Endothelial cell of umbilical vein (primary cell): ENCODE measurements around the gene SOX5. TPM values are rescaled to one million over a fixed set of nuclear protein-coding genes. Genes with fewer than 3 reads are reported as not detected.

Experiments used
- BruUV-seq: library from RNA; stranded (reverse); fragments of 400-500 nt; replicated peaks from 2 replicates; lab custom pipeline; 2021; lab: Mats Ljungman, UMichigan
- CTCF ChIA-PET: fragments of 300-600, 350-600 bp; sonication (Branson Sonifier 250); formaldehyde crosslinking; loops from one replicate; lab custom pipeline; 2021; ENCODE audit warnings: antibody characterized with exemption, inconsistent platforms; lab: Charles Lee
- POLR2A ChIA-PET: fragments of 300-600, 350-600 bp; sonication (Branson Sonifier 250); formaldehyde crosslinking; loops from one replicate; lab custom pipeline; 2021; ENCODE audit warnings: antibody characterized with exemption, inconsistent platforms; lab: Charles Lee
- DNase-seq: peaks from one replicate; pipeline ENCODE4 v3.0.0-alpha.2; 2011; ENCODE audit warnings: low read depth, low spot score
- FAIRE-seq: peaks from 2 replicates; lab custom pipeline; 2011; peaks lifted over from hg19 to GRCh38; lab: Jason Lieb, UNC
- H2AFZ ChIP-seq: 2 replicates; pipeline ENCODE4 v1.6.0; 2012; ENCODE audit warnings: low read depth, low read length, control low read depth, inconsistent platforms
- H3K27ac ChIP-seq: 2 replicates; pipeline ENCODE4 v1.5.1; 2011; ENCODE audit warnings: low read depth, mild to moderate bottlenecking, control low read depth, low read length, moderate library complexity; ENCODE audit not compliant: insufficient read depth
- H3K27me3 ChIP-seq, 2 experiments: 2 replicates each; pipeline versions ENCODE4 v1.6.0 to v1.6.1; 2011; ENCODE audit warnings: low read length in 2 of 2, mixed read lengths in 1 of 2; ENCODE audit not compliant: control insufficient read depth in 2 of 2, insufficient read depth in 2 of 2
- H3K36me3 ChIP-seq, 2 experiments: 2 replicates in 1 of 2; 3 replicates in 1 of 2; pipeline ENCODE4 v1.5.1; 2011; ENCODE audit warnings: low read length in 2 of 2, mild to moderate bottlenecking in 1 of 2, moderate library complexity in 1 of 2; ENCODE audit not compliant: control insufficient read depth in 2 of 2, insufficient read depth in 2 of 2; ENCODE audit errors: extremely low read depth in 1 of 2
- H3K4me1 ChIP-seq: 3 replicates; pipeline ENCODE4 v1.5.1; 2011; ENCODE audit warnings: mild to moderate bottlenecking, low read length; ENCODE audit not compliant: control insufficient read depth, insufficient read depth; ENCODE audit errors: extremely low read depth
- H3K4me2 ChIP-seq: 2 replicates; pipeline ENCODE4 v1.6.1; 2011; ENCODE audit warnings: low read length, control low read depth, mixed read lengths; ENCODE audit not compliant: insufficient read depth
- H3K4me3 ChIP-seq, 3 experiments: fragments of 200-600 bp in 1 of 3; sonication (generic), shearing (Covaris generic) in 1 of 3; replicated peaks in 1 of 3; 2 replicates each; pipeline ENCODE4 v1.5.1; 2011 to 2016; ENCODE audit warnings: control low read depth in 3 of 3, low read length in 3 of 3, mild to moderate bottlenecking in 2 of 3, inconsistent platforms in 1 of 3, low read depth in 1 of 3, moderate library complexity in 1 of 3; ENCODE audit not compliant: insufficient read depth in 1 of 3
- H3K79me2 ChIP-seq: 2 replicates; pipeline ENCODE4 v1.6.0; 2012; ENCODE audit warnings: low read length, inconsistent platforms; ENCODE audit not compliant: control insufficient read depth, insufficient read depth
- H3K9ac ChIP-seq: replicated peaks from 2 replicates; pipeline ENCODE3; 2011; ENCODE audit warnings: low read length, control low read depth; ENCODE audit not compliant: insufficient read depth; ENCODE audit errors: extremely low read depth
- H3K9me1 ChIP-seq: replicated peaks from 3 replicates; pipeline ENCODE4 v1.6.0; 2011; ENCODE audit warnings: mild to moderate bottlenecking, low read length; ENCODE audit not compliant: control insufficient read depth, insufficient read depth; ENCODE audit errors: extremely low read depth
- H3K9me3 ChIP-seq: replicated peaks from 2 replicates; pipeline ENCODE4 v1.5.1; 2012; ENCODE audit warnings: low read length, inconsistent platforms; ENCODE audit not compliant: control insufficient read depth, insufficient read depth
- H4K20me1 ChIP-seq: replicated peaks from 2 replicates; pipeline ENCODE3; 2011; ENCODE audit warnings: mild to moderate bottlenecking, low read length; ENCODE audit not compliant: control insufficient read depth, insufficient read depth; ENCODE audit errors: extremely low read depth
- CTCF ChIP-seq, 2 donors: IDR thresholded peaks; 1 replicate in 1 of 2; 2 replicates in 1 of 2; pipeline ENCODE4 v1.5.1; 2011; ENCODE audit warnings: low read length in 2 of 2, mild to moderate bottlenecking in 2 of 2, moderate library complexity in 2 of 2, control low read depth in 1 of 2, inconsistent platforms in 1 of 2, low read depth in 1 of 2; ENCODE audit not compliant: insufficient read depth in 1 of 2; ENCODE audit errors: extremely low read depth in 1 of 2
- EZH2 ChIP-seq: IDR thresholded peaks from 2 replicates; pipeline ENCODE4 v1.6.1; 2012; ENCODE audit warnings: borderline replicate concordance, low read depth, mild to moderate bottlenecking, moderate library complexity, low read length, inconsistent platforms; ENCODE audit not compliant: severe bottlenecking
- FOS ChIP-seq: IDR thresholded peaks from 2 replicates; pipeline ENCODE4 v1.6.1; 2011; ENCODE audit warnings: mild to moderate bottlenecking, low read length, moderate library complexity, borderline replicate concordance; ENCODE audit not compliant: insufficient read depth
- GATA2 ChIP-seq: IDR thresholded peaks from 2 replicates; pipeline ENCODE4 v1.7.0; 2011; ENCODE audit warnings: low read depth, mild to moderate bottlenecking, moderate library complexity, mixed read lengths, low read length; ENCODE audit not compliant: insufficient read length, insufficient read depth
- JUN ChIP-seq: IDR thresholded peaks from 2 replicates; pipeline ENCODE4 v1.6.1; 2011; ENCODE audit warnings: borderline replicate concordance, low read depth; ENCODE audit not compliant: insufficient read length, insufficient read depth
- MAX ChIP-seq: IDR thresholded peaks from 2 replicates; pipeline ENCODE4 v1.6.1; 2011; ENCODE audit not compliant: insufficient read depth, insufficient read length
- MYC ChIP-seq: IDR thresholded peaks from one replicate; pipeline ENCODE4 v1.6.1; 2011; ENCODE audit warnings: mild to moderate bottlenecking, low read depth, low read length
- POLR2A ChIP-seq: IDR thresholded peaks from 2 replicates; pipeline ENCODE4 v1.6.1; 2012; ENCODE audit warnings: low read depth, mild to moderate bottlenecking, control low read depth, low read length
- POLR2AphosphoS5 ChIP-seq: IDR thresholded peaks from 2 replicates; pipeline ENCODE4 v1.6.1; 2012; ENCODE audit warnings: low read depth, mild to moderate bottlenecking, control low read depth, low read length, moderate library complexity; ENCODE audit not compliant: insufficient read depth
- dilution Hi-C: fragments of 300-500 bp; cut with MboI; formaldehyde crosslinking; loops from one replicate; pipeline ENCODE4 v1.15.0; 2019; ENCODE audit warnings: low sequenced_read_pairs; ENCODE audit not compliant: extremely low pct_ligation_motif_present
- intact Hi-C: fragments of 100-400 bp; cut with micrococcal nuclease; formaldehyde crosslinking; loops from one replicate; pipeline ENCODE4 v1.10.0; 2022
- polyA plus RNA-seq, 4 experiments: library from polyadenylated mRNA; depleted of rRNA in 3 of 4; stranded (reverse) in 3 of 4; unstranded in 1 of 4; fragments of >200 nt; gene quantifications; 2 replicates each; pipeline versions ENCODE4 v1.2.1 to v1.2.3, GENCODE V29; 2011 to 2012; ENCODE audit warnings: missing spikeins in 1 of 4
- total RNA-seq: library from RNA; stranded (reverse); gene quantifications from 2 replicates; pipeline ENCODE4 v1.2.3, GENCODE V29; 2021

SOX5 gene
- total and polyA plus RNA-seq, 2 donors (not counting 3 experiments of a cell fraction or from before 2014, with no cell fraction given): 0.63 to 3.5 TPM

- Histone ChIP-seq H3K4me2 (no peak overlapping the region), H3K79me2 (no peaks in the 10 kb centered on the region), H3K4me3 (no peak overlapping the region), H3K27ac (no peak overlapping the region), H3K4me1 (no peaks in the 10 kb centered on the region), H3K9me3 (no peaks in the 10 kb centered on the region), H2AFZ (no peak overlapping the region), H3K27me3 (no peaks in the 10 kb centered on the region), H3K36me3 (no peaks in the 10 kb centered on the region), H4K20me1 (no peaks in the 10 kb centered on the region), H3K9ac (no peak overlapping the region), H3K9me1 (no peaks in the 10 kb centered on the region)
- FAIRE-seq (no peak), DNase-seq (no peak)
- TF ChIP-seq EZH2: no peak
- no peak for TF ChIP-seq MYC
- no peak for TF ChIP-seq FOS
- TF ChIP-seq POLR2A: no peak
- TF ChIP-seq CTCF (IDR thresholded peaks at IDR 0.05; ENCODE audit: extremely low read depth in 1 of 2, insufficient read depth in 1 of 2, low read depth in 1 of 2, low read length in 2 of 2): no peak
- TF ChIP-seq JUN: no peak
- no peak for TF ChIP-seq GATA2
- TF ChIP-seq POLR2AphosphoS5: no peak
- TF ChIP-seq MAX: no peak
- intact Hi-C loops (no loop called here), dilution Hi-C loops (no loop called here)
- CTCF ChIA-PET: no interaction called here
- POLR2A ChIA-PET: no interaction called here
- BruUV-seq: no TSS peak
These were observed 405.7 kb downstream of the SOX5 start for GRCh38 chr12:23543767-23544166.
